KG1 (cell line): ENCODE measurements around the gene APBB1IP.
"Not testable (repeated sequence)": the region's sequence is repeated elsewhere in the genome, so short reads cannot be mapped to it uniquely, and the experiment has no call there.

Experiments used
- DNase-seq: peaks from one replicate; lab custom pipeline; 2025; lab: John Stamatoyannopoulos, UW

Gene APBB1IP

DNA sequence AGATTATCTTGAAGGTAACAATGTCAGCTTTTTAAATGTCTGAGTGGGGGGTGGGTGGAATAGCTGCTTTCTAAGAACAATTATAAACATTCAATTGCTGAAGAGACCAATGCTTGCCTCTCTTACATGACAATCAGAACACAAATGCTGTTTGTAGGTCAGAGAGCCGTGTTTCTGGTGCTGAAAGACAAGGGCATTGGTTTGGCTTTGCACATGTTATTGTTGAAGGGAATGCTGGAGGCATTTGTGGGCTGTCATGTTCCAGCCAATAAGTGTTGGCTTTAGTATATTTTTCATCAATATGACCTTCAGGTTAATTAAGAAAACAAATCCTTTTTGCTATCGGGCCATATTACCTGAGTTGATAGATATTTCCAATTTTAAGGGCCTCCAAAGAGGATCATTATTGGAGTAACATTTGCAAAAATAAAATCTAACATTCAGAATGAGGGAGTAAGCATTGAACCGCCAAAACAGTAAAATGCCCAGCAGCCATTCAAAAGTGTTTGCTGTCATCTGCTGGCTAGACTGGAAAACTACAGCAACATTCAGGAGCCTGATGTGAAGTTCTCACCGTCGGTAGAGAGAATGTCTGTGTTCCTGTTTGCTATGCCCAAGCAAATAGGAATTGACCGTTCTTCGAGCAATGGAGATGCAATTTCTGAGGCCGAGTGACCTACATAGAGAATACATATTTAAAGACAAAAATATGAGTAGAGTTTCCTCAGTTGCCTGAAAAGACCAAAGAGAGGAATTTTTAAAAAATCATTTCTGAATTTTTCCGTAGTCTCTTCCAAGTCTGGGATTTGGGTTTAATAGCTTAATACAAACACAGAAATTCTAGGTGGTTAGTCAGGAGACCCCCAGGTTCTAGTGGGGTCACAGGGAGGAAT, 118.9 kb downstream of the APBB1IP start:
- DNase-seq = no peak

- DNase-seq = no peak
Measured at GRCh38 chr10:26557641-26558014, 119.5 kb downstream of the APBB1IP start.

GRCh38 chr10:26566525-26567350, 128.6 kb downstream of the APBB1IP start:
- no peak for DNase-seq

DNA sequence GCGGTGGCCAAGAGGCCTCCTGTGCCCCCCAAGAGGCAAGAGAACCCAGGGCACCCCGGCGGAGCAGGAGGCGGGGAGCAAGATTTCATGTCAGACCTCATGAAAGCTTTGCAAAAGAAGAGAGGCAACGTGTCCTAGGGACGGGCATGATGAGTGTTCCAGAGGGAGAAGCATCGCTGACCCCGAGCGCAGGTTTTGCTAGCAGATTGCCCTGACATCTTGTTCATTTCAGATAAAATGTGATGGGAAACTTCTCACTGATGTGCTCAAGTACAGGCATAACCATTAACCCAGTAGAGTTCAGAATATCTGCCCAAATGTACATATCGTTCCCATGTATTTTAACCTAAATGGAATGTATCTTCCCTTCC, 129.2 kb downstream of the APBB1IP start:
- no peak for DNase-seq

DNA sequence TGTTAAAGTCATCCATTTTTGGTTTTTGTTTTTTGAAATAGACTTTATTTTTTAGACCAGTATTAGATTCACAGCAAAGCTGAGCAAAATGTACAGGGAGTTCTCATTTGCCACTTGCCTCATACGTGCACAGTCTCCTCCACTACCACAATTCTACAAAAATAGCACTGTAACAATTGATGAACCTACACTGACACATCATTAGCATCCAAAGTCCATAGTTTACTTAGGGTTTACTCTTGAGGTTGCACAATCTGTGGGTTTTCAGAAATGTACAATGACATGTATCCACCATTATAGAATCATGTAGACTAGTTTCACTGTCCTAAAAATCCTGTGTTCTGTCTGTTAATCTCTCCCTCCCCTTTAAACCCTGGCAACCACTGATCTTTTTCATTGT, 133.5 kb downstream of the APBB1IP start:
- DNase-seq = no peak

DNA sequence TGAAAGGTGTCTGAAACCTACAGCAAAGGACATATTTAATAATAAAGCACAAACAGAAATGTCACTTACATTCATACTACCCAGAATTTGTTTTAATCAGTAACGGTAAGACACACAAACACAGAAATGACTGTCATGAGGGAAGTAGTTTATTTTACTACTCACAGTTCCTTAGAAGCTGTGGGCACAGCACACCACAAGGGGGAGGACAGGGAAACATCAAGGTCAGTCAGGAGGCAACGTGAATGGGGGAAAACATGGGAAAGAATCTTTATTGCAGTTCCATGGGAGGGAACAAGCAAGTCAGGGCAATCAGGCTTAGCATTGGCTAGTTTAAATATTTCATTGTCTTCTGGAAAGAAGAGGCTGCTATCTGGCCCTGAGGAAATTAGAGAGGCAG, 135.5 kb downstream of the APBB1IP start:
- DNase-seq = no peak

DNA sequence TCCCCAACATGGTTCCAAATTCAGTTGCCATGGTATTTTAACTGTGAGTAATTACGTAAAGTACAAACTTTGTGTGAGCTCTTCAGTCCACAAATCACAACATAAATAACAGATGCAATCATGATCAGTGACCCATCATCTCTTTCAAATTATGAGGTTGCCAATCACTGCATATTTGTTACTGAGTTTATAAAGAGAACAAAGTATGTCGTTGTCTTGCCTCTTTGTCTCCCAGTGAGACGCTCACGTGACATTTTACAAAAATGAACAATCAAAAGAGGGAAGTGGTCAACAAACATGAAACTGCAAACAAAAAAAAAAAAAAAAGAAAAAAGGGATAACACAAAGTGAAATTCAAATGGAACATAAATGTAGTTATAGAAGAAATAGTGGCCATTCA, 136.6 kb downstream of the APBB1IP start:
- DNase-seq = no peak

DNA sequence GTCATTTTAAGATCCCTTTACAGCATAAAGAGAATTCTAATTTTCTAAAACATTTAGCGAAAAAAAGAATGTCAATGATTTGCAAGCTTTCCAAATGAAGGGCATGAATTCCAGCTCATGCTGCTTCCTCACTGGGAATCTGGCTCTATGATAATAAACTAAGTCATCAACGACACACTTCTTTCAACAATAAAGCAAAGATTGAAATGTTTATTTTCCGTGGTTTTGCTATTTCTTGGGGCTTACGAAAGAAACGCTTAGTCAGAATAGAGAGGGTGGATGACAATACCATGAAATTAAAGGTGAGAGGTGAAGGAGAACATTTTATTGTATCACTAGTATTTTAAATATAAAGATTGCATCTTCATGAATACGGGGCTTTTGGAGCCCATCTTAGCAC, 140.2 kb downstream of the APBB1IP start:
- not testable (repeated sequence) for DNase-seq

- DNase-seq = no peak
Measured at GRCh38 chr10:26579256-26580063, 141.3 kb downstream of the APBB1IP start.

GRCh38 chr10:26586211-26586610, 148.1 kb downstream of the APBB1IP start:
- no peak for DNase-seq

DNA sequence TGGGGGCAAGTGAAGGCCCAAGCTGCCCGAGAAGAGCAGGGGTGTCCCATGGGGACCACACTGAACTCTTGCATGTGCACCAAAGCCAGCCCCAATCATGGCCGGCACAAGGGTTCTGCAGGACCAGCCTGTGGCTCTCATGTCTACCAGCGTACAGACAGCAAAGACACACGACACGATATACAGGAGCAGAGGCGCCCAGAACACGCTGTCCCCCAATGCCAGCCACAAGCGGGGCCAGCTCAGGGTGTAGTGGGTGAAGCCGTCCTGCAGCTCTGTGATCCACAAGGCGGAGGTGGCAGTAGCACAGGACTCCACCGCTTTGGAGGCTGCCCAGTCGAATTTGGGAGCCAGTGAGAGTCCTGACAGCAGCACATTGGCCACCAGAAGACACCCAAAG, 150.5 kb downstream of the APBB1IP start:
- no peak for DNase-seq

DNA sequence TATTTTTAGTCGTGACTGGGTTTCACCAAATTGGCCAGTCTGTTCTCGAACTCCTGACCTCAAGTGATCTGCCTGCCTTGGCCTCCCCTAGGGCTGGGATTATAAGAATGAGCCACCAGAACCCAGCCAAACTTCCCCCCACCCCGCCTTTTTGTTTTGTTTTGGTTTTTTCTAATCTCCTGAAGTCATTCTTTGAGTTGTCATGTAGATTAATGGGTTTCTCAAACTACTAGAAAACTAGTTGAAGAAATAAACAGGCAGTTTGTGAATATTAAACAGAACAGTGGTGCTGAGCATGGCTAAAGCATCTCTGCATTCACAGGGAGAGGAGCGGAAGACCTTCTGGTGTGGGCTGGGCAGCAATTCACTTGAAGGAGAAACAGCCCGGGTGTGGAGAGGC, 151.7 kb downstream of the APBB1IP start:
- DNase-seq = not testable (repeated sequence)

- no peak for DNase-seq
Measured at GRCh38 chr10:26593896-26594295, 155.8 kb downstream of the APBB1IP start.

DNA sequence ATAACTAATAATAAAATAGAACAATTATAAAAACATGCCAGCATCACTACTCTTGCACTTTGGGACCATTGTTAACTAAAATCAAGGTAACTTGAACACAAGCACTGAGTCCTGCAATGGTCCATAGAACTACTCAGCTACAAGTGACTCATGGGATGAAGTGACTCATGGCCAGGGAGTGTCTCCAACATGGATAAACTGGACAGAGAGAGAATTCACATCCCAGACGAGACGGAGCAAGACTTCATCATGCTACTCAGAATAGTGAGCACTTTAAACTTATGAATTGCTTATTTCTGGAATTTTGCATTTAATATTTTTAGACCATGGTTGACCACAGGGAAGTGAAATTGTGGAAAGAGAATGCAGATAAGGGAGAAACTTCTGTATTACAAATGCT, 165.1 kb downstream of the APBB1IP start:
- not testable (repeated sequence) for DNase-seq

GRCh38 chr10:26604320-26605093, 166.4 kb downstream of the APBB1IP start:
- not testable (repeated sequence) for DNase-seq

GRCh38 chr10:26606389-26606877, 168.3 kb downstream of the APBB1IP start:
- not testable (repeated sequence) for DNase-seq

GRCh38 chr10:26612151-26612915, 174.2 kb downstream of the APBB1IP start:
- DNase-seq = no peak
